Progenitor cell of endocrine pancreas (in vitro differentiated cells): ENCODE measurements around the gene DYNLT2. TPM values are rescaled to one million over a fixed set of nuclear protein-coding genes. Genes with fewer than 3 reads are reported as not detected.

Source experiments
- DNase-seq: peaks from one replicate; pipeline ENCODE4 v3.0.0; 2021; ENCODE audit warnings: low spot score; ENCODE audit not compliant: unreplicated experiment
- H3K27ac Mint-ChIP-seq: 2 replicates; pipeline ENCODE4 v1.8.0; 2021; ENCODE audit warnings: mild to moderate bottlenecking, moderate library complexity, mixed read lengths
- H3K27me3 Mint-ChIP-seq: 2 replicates; pipeline ENCODE4 v1.8.0; 2021; ENCODE audit warnings: mixed read lengths
- H3K36me3 Mint-ChIP-seq: 2 replicates; pipeline ENCODE4 v1.8.0; 2022; ENCODE audit warnings: mixed read lengths; ENCODE audit not compliant: insufficient read depth
- H3K4me1 Mint-ChIP-seq: 2 replicates; pipeline ENCODE4 v1.8.0; 2021; ENCODE audit warnings: low read depth, mixed read lengths
- H3K4me3 Mint-ChIP-seq: 2 replicates; pipeline ENCODE4 v1.8.0; 2021; ENCODE audit warnings: low read depth, mild to moderate bottlenecking, moderate library complexity, mixed read lengths
- H3K9me3 Mint-ChIP-seq: 2 replicates; pipeline ENCODE4 v1.8.0; 2021; ENCODE audit warnings: low read depth, mixed read lengths
- CTCF ChIP-seq: fragments of 200-600 bp; sonication (generic); IDR thresholded peaks from one replicate; pipeline ENCODE4 v1.5.0; 2021; ENCODE audit warnings: antibody characterized with exemption, mild to moderate bottlenecking; ENCODE audit not compliant: unreplicated experiment
- total RNA-seq: library from RNA; stranded (reverse); gene quantifications from 2 replicates; pipeline ENCODE4 v1.2.1, GENCODE V29; 2021

Gene DYNLT2
- total RNA-seq, 1 donor from 2014 or later, result 1.8 TPM

- Mint-ChIP-seq H3K4me1 (peaks cover 38% of the 10 kb centered on the region), H3K36me3 (peaks cover 2% of the 10 kb centered on the region), H3K9me3 (no peaks in the 10 kb centered on the region), H3K27ac (peak overlapping the region; percentile 94), H3K4me3 (peak overlapping the region; percentile 88), H3K27me3 (no peaks in the 10 kb centered on the region)
- TF ChIP-seq CTCF, result no peak
- no peak for DNase-seq
These were observed 28.8 kb downstream of the DYNLT2 start for GRCh38 chr6:169722362-169723199.

GRCh38 chr6:169720207-169720855, 31.0 kb downstream of the DYNLT2 start:
- Mint-ChIP-seq H3K9me3 (no peaks in the 10 kb centered on the region), H3K4me3 (no peak overlapping the region), H3K4me1 (peaks cover 19% of the 10 kb centered on the region), H3K27ac (no peak overlapping the region), H3K36me3 (peaks cover 2% of the 10 kb centered on the region), H3K27me3 (no peaks in the 10 kb centered on the region)
- TF ChIP-seq CTCF, result peak; percentile 42
- no peak for DNase-seq

- Mint-ChIP-seq H3K4me3 (no peak overlapping the region), H3K4me1 (peaks cover 15% of the 10 kb centered on the region), H3K9me3 (no peaks in the 10 kb centered on the region), H3K27ac (no peak overlapping the region), H3K27me3 (no peaks in the 10 kb centered on the region), H3K36me3 (peaks cover 6% of the 10 kb centered on the region)
- DNase-seq, result no peak
- no peak for TF ChIP-seq CTCF
These were observed 32.3 kb downstream of the DYNLT2 start for GRCh38 chr6:169719117-169719516.

GRCh38 chr6:169714595-169714994, 36.8 kb downstream of the DYNLT2 start:
- Mint-ChIP-seq H3K27me3 (no peaks in the 10 kb centered on the region), H3K9me3 (no peaks in the 10 kb centered on the region), H3K36me3 (peaks cover 18% of the 10 kb centered on the region), H3K4me1 (no peaks in the 10 kb centered on the region), H3K4me3 (no peak overlapping the region), H3K27ac (no peak overlapping the region)
- TF ChIP-seq CTCF, result no peak
- DNase-seq, result no peak

GRCh38 chr6:169714178-169714577, 37.2 kb downstream of the DYNLT2 start:
- H3K9me3 Mint-ChIP-seq, result no peaks in the 10 kb centered on the region
- no peak for TF ChIP-seq CTCF
- H3K4me1 Mint-ChIP-seq, result no peaks in the 10 kb centered on the region
- H3K4me3 Mint-ChIP-seq, result no peak overlapping the region
- H3K36me3 Mint-ChIP-seq, result peaks cover 18% of the 10 kb centered on the region
- H3K27ac Mint-ChIP-seq, result no peak overlapping the region
- DNase-seq, result no peak
- H3K27me3 Mint-ChIP-seq, result no peaks in the 10 kb centered on the region
